HG03575 (cell line): Measurements from ENCODE around the gene TNFRSF12A.

Experiments
- ATAC-seq: cut with Tn5 transposase; IDR thresholded peaks from one replicate; pipeline ENCODE4 v1.9.1; 2021; ENCODE audit not compliant: unreplicated experiment, insufficient number of reproducible peaks, low FRiP score; ENCODE audit errors: extremely low read depth

The TNFRSF12A gene

DNA sequence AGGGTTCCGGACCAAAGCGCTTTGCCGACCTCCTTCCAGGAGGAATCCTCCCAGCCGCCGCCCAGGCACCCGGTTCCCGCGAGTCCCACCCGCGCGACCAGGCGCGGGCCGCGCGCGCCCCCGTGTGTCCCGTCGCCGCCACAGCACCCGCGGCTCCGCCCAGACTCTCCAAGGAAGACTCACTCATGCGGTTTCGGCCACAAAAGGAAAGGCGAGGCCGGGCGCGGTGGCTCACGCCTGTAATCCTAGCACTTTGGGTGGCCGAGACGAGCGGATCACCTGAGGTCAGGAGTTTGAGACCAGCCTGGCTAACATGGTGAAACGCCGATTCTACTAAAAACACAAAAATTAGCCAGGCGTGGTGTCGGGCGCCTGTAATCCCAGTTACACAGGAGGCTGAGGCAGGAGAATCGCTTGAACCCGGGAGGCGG lies 36.4 kb upstream of the TNFRSF12A start:
- ATAC-seq, result no peak

DNA sequence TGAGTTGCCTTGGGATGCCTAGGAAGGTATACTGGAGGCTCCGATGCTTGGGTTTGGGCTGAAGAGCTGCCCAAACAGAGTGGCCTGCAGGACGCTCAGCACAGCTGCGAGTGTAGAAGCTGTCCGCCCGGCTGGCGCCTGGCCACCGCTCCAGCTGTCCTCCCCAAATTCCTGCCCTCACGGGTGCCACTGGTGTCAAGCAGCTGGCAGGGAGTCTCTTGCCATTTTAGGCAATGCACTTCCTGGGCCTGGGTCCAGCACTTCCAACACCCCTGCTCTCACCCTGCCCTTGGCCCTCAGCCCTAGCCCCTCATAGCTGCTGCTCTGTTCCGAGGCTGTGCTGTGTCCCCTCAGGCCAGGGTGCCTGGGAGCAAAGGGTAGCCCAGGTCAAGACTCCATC lies 34.7 kb upstream of the TNFRSF12A start:
- no peak for ATAC-seq

DNA sequence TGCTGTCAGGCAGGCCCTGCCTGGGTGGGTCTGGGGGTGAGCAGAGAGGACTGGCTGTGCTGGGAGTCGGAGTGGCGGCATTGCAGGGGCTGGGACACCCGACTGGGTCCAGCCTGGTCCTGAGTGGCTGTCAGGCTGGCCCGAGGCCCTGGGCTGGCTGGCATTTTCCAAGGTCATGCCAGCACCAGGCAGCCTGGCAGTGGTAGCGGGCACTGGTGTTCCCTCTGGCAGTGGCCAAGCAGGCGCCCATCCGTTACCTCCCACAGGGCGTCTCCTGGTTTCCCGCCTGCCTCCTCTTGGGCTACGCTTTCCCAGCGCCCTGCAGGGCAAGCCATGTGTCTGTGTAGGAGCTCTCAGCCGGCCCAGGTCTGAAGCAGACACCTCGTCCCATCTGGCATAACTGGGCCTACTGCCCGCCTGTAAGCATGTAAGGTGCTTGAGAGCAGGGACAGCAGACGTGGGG lies 34.2 kb upstream of the TNFRSF12A start:
- no peak for ATAC-seq

- no peak for ATAC-seq
Observed at GRCh38 chr16:2986623-2987188, 33.5 kb upstream of the TNFRSF12A start.

- no peak for ATAC-seq
Observed at GRCh38 chr16:2987286-2987685, 32.9 kb upstream of the TNFRSF12A start.

- no peak for ATAC-seq
Observed at GRCh38 chr16:2987833-2988232, 32.3 kb upstream of the TNFRSF12A start.

GRCh38 chr16:2988590-2989099 lies 31.5 kb upstream of the TNFRSF12A start:
- no peak for ATAC-seq

- no peak for ATAC-seq
Observed at GRCh38 chr16:2990891-2991290, 29.3 kb upstream of the TNFRSF12A start.

- no peak for ATAC-seq
Observed at GRCh38 chr16:2991566-2992261, 28.5 kb upstream of the TNFRSF12A start.

GRCh38 chr16:2992383-2993081 lies 27.6 kb upstream of the TNFRSF12A start:
- ATAC-seq, result no peak

DNA sequence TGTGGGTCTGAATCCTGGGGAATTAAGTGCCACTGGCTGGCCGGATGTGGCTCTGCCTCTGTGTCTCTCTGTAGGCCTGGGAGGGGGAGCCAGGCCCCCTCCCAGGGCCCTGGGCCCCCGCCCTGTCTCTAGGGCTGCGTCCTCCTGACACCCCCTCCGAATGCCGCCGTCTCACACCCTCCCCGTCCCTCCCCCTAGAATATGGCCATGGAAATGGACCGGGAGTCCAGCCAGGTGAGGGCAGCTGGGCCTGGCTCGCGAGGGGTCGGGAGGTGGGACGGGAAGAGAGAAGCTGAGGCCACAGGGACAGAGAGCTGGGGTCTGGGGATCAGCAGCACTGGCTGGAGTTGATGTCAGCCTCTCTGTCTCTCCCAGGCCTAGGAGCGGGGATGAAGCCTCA lies 23.9 kb upstream of the TNFRSF12A start:
- ATAC-seq, result no peak

- no peak for ATAC-seq
Observed at GRCh38 chr16:2999929-3000328, 20.2 kb upstream of the TNFRSF12A start.

DNA sequence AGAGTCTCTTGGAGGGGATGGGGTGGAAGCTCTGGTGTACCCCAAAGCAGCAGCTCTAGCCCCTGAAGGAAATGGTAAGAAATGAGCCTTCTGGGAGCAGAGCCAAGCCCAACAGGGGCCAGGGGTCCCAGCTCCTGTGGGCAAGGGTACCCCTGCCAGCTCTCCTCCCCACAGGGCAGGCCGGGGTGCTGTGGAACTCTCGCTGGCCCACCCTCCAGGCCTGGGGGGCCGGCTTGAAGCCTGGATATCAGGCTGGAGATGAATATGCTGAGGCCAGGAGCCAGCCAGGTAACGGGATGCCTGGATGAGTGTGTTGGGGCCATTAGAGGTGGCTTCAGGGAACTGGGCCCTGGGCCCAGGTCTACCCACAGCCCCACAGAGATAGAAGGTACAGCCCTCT lies 19.6 kb upstream of the TNFRSF12A start:
- ATAC-seq, result no peak

DNA sequence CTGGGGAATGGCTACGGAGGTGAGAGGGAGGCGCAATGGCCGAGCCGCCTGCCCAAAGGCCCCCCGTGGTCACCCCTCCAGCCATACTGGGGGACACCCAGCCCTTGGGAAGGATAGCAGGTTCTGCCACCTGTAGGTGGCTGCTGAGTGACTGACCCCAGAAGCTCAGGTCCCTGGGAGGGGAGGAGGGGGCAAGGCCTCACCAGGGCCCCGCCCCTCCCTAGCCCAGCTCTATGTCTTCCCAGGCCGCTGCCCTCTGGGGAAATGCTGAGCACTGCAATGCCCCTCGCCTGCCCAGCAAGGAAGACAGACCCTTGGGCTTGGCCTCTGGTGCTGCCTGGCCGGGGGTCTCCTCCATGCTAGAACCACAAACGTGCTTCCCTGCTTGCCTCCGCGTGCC lies 18.9 kb upstream of the TNFRSF12A start:
- no peak for ATAC-seq

DNA sequence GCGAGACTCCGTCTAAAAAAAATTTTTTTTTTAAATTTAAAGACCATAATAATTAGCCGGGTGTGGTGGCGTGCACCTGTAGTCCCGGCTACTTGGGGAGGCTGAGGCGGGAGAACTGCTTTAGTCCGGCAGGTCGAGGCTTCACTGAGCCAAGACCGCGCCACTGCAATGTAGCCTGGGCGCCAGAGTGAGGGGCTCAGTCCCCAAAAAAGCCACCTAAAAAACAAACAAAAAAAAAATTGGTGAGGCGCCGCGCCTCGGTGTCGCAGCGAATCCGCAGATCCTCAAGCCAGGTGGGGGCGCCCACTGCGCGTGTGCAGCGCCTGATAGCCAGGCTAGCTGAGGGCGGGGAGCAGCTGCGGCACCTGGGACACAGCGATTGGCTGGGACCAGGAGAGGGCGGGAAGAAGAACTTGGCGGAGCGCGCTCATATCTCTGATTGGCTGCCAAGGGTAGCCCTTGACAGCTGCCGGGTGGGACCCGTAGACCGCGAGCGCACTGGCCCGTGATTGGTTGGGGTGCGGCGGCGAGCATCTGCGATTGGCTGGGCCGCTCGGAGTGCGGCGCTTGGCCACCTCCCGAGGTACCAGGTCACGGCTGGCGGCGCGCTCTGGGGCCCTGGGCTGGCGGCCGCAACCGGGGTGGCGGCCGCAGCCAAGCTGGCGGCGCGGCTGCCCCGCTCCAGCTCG lies 16.4 kb upstream of the TNFRSF12A start:
- peak; percentile 94 for ATAC-seq

DNA sequence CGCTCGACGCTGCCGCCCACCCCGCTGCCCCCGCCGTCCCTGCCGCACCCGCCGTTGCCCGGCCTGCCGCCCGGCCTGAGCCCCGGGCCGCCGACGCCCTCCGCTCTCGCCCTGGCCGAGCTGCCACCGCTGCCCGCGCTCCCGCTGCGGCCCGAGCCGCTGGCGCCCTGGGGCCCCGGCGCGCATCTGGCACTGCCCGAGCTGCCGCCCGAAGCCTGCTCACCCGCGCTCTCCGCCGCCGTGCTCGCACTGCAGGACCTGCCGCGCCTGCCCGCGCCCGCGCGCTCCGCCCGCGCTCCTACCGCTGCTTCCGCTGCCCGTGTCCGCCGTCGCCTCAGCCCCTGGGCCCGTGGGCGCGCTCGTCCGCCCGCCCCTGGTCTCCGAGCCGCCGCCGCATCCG lies 15.8 kb upstream of the TNFRSF12A start:
- ATAC-seq, result no peak

DNA sequence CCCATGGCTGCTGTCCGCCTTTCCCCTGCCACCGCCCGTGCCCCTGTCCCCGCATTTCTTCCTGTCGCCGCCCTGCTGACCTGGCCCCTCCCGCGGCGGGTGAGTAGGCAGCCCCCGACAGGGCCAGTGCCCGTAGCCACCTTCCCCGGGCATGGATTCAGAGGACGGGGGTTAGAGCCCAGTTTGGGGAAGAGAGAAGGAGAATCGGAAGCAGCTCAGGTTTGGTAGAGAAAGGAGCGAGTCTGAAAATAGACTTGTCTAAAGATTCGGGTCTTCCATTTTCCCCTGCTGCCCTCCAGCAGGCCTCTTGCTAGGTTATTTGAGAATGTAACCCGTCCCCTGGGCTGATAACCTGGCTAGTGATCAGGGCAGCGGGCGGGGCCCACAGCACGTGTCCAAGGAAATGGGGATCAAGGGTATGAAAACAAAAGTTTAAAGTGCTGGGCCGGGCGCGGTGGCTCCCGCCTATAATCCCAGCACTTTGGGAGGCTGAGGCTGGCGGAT lies 15.3 kb upstream of the TNFRSF12A start:
- no peak for ATAC-seq

GRCh38 chr16:3007059-3007956 lies 12.9 kb upstream of the TNFRSF12A start:
- ATAC-seq, result no peak
